Stimulated activated CD4-positive, alpha-beta T cell treated with anti-CD3 and anti-CD28 coated beads, Interleukin-15, amount 100 ng/mL, for 48 hours (primary cell): Measurements from ENCODE around the gene USB1.

Experiments used
- DNase-seq, 2 donors: peaks; one replicate each; pipeline ENCODE4 v3.0.0-alpha.2; 2020; ENCODE audit warnings: low read depth in 2 of 2

Gene USB1

GRCh38 chr16:58000706-58001676, at the start of gene USB1:
Gene USB1, plus strand, starts transcription at chr16:58001407. Its CDS starts 77 bp downstream, at chr16:58001484.
- peak; percentile 65 to 78 for DNase-seq

- no peak for DNase-seq
Measured at GRCh38 chr16:57952909-57953308, 48.3 kb upstream of the USB1 start.

GRCh38 chr16:57953857-57954256, 47.4 kb upstream of the USB1 start:
- no peak for DNase-seq

GRCh38 chr16:57955572-57956188, 45.5 kb upstream of the USB1 start:
- DNase-seq = no peak

GRCh38 chr16:57956270-57956808, 44.9 kb upstream of the USB1 start:
- DNase-seq = no peak

- DNase-seq = no peak
Measured at GRCh38 chr16:57956924-57957672, 44.1 kb upstream of the USB1 start.

- DNase-seq = no peak
Measured at GRCh38 chr16:57957673-57958392, 43.4 kb upstream of the USB1 start.

GRCh38 chr16:57958544-57958943, 42.7 kb upstream of the USB1 start:
- no peak for DNase-seq

- no peak for DNase-seq
Measured at GRCh38 chr16:57959121-57959520, 42.1 kb upstream of the USB1 start.

- DNase-seq = no peak
Measured at GRCh38 chr16:57959804-57960203, 41.4 kb upstream of the USB1 start.

- no peak for DNase-seq
Measured at GRCh38 chr16:57960310-57960709, 40.9 kb upstream of the USB1 start.

- no peak for DNase-seq
Measured at GRCh38 chr16:57960826-57961472, 40.3 kb upstream of the USB1 start.

- DNase-seq = no peak
Measured at GRCh38 chr16:57961538-57961937, 39.7 kb upstream of the USB1 start.

GRCh38 chr16:57962046-57962445, 39.2 kb upstream of the USB1 start:
- no peak for DNase-seq

- no peak for DNase-seq
Measured at GRCh38 chr16:57962756-57963155, 38.5 kb upstream of the USB1 start.

GRCh38 chr16:57964157-57964700, 37.0 kb upstream of the USB1 start:
- DNase-seq = no peak

GRCh38 chr16:57966204-57966771, 34.9 kb upstream of the USB1 start:
- DNase-seq = no peak

- DNase-seq = no peak
Measured at GRCh38 chr16:57966986-57967385, 34.2 kb upstream of the USB1 start.

- no peak for DNase-seq
Measured at GRCh38 chr16:57967916-57968315, 33.3 kb upstream of the USB1 start.

- no peak for DNase-seq
Measured at GRCh38 chr16:57969451-57970123, 31.6 kb upstream of the USB1 start.
